ENCODE results near the gene MEGF6.

MEGF6 gene

DNA sequence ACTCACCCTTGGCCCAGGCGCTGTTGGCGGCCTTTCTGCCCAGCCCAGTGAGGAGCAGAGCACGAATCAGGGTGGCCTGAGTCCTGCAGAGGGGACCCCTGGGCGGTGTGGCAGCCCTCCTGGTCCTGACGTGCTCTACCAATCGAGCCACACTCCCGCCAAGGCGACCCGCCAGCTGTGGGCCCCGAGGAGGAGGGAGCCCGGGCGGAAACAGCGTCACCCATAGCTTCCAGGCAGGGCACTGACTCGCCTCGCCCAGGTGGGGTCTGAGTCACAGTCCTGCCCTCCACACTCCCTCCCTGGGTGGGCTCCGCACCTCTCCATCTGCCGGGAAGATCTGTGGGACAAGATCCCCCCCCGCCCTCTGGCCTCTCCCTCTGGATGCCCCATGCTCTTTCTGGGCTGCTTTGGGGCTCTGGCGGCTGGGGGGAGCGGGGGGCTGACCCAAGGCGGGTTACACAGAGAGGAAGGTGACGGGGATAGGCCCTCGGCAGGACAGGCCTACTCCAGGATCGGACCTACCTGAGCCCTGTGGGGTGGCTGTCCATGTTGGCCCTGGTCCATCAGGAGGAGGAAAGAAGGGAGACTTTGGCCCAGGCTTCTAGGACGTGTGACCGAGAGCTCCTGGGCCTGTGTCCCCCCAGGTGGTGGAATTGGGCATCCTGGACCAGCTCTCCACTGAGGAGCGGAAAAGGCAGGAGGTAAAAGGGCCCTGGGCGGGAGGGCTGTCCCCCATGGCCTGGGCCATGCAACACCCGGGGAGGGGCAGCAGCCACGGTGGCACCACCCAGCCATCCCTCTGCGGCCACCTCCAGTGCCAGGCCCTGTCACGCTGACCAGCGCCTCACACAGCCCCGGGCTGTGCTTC is 142.8 kb downstream of the MEGF6 start:
- no peak for DNase-seq (ENCODE audit: extremely low read depth, low read depth)
- TF ChIP-seq, protein P1, sequence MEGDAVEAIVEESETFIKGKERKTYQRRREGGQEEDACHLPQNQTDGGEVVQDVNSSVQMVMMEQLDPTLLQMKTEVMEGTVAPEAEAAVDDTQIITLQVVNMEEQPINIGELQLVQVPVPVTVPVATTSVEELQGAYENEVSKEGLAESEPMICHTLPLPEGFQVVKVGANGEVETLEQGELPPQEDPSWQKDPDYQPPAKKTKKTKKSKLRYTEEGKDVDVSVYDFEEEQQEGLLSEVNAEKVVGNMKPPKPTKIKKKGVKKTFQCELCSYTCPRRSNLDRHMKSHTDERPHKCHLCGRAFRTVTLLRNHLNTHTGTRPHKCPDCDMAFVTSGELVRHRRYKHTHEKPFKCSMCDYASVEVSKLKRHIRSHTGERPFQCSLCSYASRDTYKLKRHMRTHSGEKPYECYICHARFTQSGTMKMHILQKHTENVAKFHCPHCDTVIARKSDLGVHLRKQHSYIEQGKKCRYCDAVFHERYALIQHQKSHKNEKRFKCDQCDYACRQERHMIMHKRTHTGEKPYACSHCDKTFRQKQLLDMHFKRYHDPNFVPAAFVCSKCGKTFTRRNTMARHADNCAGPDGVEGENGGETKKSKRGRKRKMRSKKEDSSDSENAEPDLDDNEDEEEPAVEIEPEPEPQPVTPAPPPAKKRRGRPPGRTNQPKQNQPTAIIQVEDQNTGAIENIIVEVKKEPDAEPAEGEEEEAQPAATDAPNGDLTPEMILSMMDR (IDR thresholded peaks at IDR 0.05; ENCODE audit: low read depth, low read length), result no peak

DNA sequence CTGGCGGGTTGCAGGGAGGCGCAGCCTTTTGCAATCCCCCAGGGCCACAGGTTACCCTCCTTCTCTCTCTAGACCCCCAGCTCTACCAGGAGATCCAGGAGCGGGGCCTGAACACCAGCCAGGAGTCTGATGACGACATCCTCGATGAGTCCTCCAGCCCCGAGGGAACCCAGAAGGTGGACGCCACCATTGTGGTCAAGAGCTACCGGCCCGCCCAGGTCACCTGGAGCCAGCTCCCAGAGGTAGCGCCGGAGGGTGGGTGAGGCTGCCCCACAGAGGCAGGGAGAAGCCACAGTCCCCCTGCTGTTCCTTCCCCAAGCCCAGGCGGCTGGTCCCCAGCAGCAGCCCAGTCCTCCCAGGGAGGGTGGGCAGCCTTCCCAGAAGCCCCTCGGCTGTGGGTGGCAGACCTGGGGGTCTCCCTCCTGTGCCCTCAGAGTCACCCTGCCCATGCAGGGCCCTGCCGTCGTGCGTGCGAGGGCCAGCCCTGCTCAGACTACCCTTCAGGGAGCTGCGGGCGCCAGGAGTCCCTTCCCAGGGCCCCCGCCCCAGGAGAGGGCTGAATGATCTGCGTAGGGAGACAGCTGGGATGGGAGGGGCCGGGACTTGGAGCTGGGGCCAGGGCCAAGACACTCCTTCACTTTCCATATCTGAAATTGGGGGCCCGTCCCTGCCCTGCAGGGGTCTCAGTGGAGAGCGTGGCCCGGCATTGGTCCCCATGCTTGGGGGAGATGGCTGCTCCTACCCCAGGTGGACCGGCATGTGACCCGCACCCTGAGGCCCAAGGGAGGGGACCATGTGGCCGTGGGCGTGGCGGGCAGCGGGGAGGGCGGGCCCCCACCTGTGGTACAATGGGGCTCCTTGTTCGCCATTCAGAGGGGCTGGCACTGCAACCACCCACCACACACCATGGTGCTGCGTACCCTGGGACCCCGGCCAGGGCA is 143.9 kb downstream of the MEGF6 start:
- DNase-seq (ENCODE audit: extremely low read depth, low read depth), result no peak
- TF ChIP-seq, protein P1 (IDR thresholded peaks at IDR 0.05; ENCODE audit: low read depth, low read length), result no peak

DNA sequence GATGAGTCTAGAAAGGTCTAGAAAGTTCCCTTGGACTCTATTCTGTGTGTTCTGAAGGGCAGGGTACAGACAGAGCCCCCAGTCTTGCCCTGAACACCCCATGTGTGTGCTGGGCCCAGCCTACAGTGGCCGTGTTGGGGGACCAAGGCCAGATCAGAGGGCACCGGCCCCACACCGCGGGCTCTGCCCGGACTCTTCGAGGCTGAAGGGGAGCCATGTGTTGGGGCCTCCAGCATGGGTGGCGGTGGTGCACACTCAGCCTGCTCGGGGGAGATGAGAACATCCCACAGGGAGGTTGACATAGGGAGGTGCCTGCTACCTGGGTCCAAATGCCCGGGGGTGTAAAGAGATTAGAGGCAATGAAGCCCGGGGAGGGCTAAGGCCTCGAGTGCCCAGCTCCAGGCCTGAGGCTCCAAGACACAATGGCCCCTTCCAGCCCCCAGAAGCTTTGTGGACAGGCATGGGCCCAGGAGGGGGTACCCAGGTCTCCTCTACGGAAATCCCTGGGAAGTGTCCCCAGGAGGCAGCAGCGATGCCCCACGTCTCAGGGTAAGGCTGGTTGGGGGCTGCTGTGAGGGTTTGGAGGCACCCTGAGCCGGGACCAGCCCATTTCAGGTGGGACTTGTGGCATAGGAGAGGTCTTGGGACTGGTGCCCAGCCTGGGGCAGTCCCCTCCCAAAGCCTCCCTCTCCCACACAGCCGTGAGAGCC is 144.8 kb downstream of the MEGF6 start:
- TF ChIP-seq, protein P1 (IDR thresholded peaks at IDR 0.05; ENCODE audit: low read depth, low read length), result no peak
- DNase-seq (ENCODE audit: extremely low read depth, low read depth), result no peak

DNA sequence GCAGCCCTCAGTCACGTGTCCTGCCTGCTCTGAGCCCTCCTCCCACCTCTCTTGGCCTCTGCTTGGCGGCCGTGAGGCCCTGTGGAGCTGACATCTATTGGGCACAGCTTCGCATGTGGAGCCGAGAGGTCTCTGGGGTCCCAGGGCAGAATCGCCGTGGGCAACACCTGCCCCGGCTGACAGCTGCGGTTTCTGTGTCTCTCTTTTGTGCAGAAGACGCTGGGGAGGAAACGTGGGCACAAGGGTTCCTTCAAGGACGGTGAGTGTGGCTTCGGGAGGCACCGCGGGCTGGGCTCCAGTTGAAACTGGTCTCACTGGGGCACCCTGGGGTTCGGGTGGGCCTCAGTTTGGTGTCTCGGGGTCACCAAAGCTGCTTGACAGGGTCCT is 145.4 kb downstream of the MEGF6 start:
- TF ChIP-seq, protein P1 (IDR thresholded peaks at IDR 0.05; ENCODE audit: low read depth, low read length), result no peak
- DNase-seq (ENCODE audit: extremely low read depth, low read depth), result no peak

DNA sequence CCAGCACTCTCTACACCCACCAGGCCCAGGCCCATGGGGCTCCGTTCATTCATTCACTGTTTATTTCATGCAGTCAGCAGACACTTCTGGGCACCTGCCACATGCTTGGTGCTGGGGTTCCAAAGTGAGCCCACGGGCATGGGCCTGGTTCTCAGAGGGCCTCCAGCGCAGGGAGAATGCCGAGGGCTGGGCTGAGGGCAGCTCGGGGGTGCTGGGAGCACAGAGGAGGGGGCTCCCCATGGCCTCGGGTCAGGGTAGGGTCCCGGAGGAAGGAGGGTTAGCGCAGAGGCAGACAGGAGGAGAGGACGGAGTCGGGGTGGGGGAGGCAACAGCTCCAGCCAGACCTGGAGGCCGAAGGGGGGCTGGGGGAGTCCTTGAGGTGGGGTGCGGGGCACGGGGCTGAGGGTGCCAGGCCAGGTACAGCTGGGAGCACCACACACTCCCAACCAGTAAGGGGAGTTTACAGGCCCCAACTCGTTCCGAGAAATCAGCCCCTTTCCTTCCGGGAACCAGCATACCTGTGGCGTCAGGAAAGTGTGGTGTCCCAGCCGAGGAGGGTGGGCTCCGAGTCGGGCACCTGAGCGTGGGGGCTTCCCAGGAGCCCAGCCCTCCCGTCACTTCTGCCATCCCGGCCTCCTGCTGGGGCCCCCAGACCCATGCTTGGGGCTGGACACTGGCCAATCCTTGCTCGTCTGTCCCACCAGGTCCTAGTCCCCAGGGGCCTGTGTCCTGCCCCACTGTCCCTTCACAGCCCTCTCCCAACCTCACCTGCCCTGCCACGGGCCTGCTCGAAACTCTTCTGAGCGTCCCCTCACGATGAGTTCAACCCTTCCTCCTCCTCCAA is 146.0 kb downstream of the MEGF6 start:
- TF ChIP-seq, protein P1 (IDR thresholded peaks at IDR 0.05; ENCODE audit: low read depth, low read length), result no peak
- DNase-seq (ENCODE audit: extremely low read depth, low read depth), result no peak

DNA sequence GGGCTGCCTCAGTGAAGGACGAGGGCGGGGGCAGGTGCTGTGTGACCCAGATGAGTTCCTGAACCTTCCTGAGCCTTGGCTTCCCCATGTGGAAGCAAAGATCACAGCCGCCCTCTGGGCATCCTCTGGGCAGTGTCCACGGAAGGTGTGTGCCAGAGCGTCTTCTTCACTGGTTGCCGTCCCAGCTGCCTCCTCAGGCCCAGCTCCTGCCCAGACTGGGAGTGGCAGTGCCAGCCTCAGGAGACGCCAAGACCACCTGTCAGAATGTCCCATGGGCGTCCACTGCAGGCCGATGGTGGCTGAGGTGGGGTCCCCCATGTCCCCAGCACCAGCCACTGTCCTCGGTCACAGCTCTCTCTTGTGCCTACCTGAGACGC is 146.7 kb downstream of the MEGF6 start:
- DNase-seq (ENCODE audit: extremely low read depth, low read depth), result no peak
- TF ChIP-seq, protein P1 (IDR thresholded peaks at IDR 0.05; ENCODE audit: low read depth, low read length), result no peak
